Osteoblast (primary cell): ENCODE measurements around the gene SHC2. TPM values are rescaled to one million over a fixed set of nuclear protein-coding genes. Genes with fewer than 3 reads are reported as not detected.
"Not testable (repeated sequence)": the region's sequence is repeated elsewhere in the genome, so short reads cannot be mapped to it uniquely, and the experiment has no call there.

Source experiments
- DNase-seq: peaks from one replicate; pipeline ENCODE4 v3.0.0; 2011; ENCODE audit warnings: low spot score, mixed read lengths; ENCODE audit not compliant: insufficient read length; ENCODE audit errors: missing footprints
- H2AFZ ChIP-seq: 2 replicates; pipeline ENCODE4 v1.6.0; 2011; ENCODE audit warnings: mild to moderate bottlenecking, low read length
- H3K27ac ChIP-seq: 2 replicates; pipeline ENCODE4 v1.5.1; 2011; ENCODE audit warnings: mild to moderate bottlenecking, low read depth, low read length, moderate library complexity
- H3K27me3 ChIP-seq: 2 replicates; pipeline ENCODE4 v1.6.0; 2012; ENCODE audit warnings: mild to moderate bottlenecking, control low read depth, inconsistent platforms, low read length, moderate library complexity; ENCODE audit not compliant: insufficient read depth
- H3K36me3 ChIP-seq: 2 replicates; pipeline ENCODE4 v1.5.1; 2011; ENCODE audit warnings: mild to moderate bottlenecking, low read length, control low read depth, moderate library complexity; ENCODE audit not compliant: insufficient read depth
- H3K4me1 ChIP-seq: 2 replicates; pipeline ENCODE4 v1.5.1; 2011; ENCODE audit warnings: mild to moderate bottlenecking, low read length, control low read depth, moderate library complexity; ENCODE audit not compliant: insufficient read depth
- H3K4me2 ChIP-seq: 2 replicates; pipeline ENCODE4 v1.6.0; 2011; ENCODE audit warnings: mild to moderate bottlenecking, low read length; ENCODE audit not compliant: insufficient read depth
- H3K4me3 ChIP-seq: fragments of 200-600 bp; sonication (generic); 3 replicates; pipeline ENCODE4 v1.5.1; 2012; ENCODE audit warnings: mild to moderate bottlenecking, low read length, inconsistent platforms; ENCODE audit not compliant: insufficient read depth
- H3K79me2 ChIP-seq: 2 replicates; pipeline ENCODE4 v1.6.0; 2012; ENCODE audit warnings: mild to moderate bottlenecking, low read length, control low read depth, inconsistent platforms; ENCODE audit not compliant: insufficient read depth
- H3K9me3 ChIP-seq: 2 replicates; pipeline ENCODE4 v1.5.1; 2011; ENCODE audit warnings: low read depth, low read length, control low read depth
- H4K20me1 ChIP-seq: 2 replicates; pipeline ENCODE4 v1.6.0; 2012; ENCODE audit warnings: mild to moderate bottlenecking, low read length, control low read depth; ENCODE audit not compliant: insufficient read depth
- CTCF ChIP-seq: IDR thresholded peaks from 2 replicates; pipeline ENCODE4 v1.5.1; 2011; ENCODE audit warnings: mild to moderate bottlenecking, low read depth, low read length, moderate library complexity; ENCODE audit errors: extremely low read depth
- total RNA-seq: library from RNA; depleted of rRNA; stranded (reverse); fragments of >200 nt; gene quantifications from 2 replicates; pipeline ENCODE4 v1.2.3, GENCODE V29; 2012

SHC2 gene
- total RNA-seq, 1 donor = 0.36 TPM

- H3K36me3 ChIP-seq = no peaks in the 10 kb centered on the region
Observed at GRCh38 chr19:435056-435706, 25.7 kb downstream of the SHC2 start.

GRCh38 chr19:434152-434960 is 26.5 kb downstream of the SHC2 start:
- Histone ChIP-seq H2AFZ (no peak overlapping the region), H3K9me3 (no peaks in the 10 kb centered on the region), H3K4me2 (no peak overlapping the region), H3K27ac (no peak overlapping the region), H3K27me3 (no peaks in the 10 kb centered on the region), H3K4me3 (no peak overlapping the region), H3K79me2 (no peaks in the 10 kb centered on the region), H4K20me1 (no peaks in the 10 kb centered on the region), H3K4me1 (no peaks in the 10 kb centered on the region), H3K36me3 (no peaks in the 10 kb centered on the region)
- TF ChIP-seq CTCF = no peak
- no peak for DNase-seq

More at GRCh38 chr19:435056-435706, 25.7 kb downstream of the SHC2 start:
- no peak for DNase-seq
- Histone ChIP-seq H3K4me2 (no peak overlapping the region), H4K20me1 (no peaks in the 10 kb centered on the region), H2AFZ (no peak overlapping the region), H3K27me3 (no peaks in the 10 kb centered on the region), H3K4me3 (no peak overlapping the region), H3K9me3 (no peaks in the 10 kb centered on the region), H3K27ac (no peak overlapping the region), H3K79me2 (no peaks in the 10 kb centered on the region), H3K4me1 (no peaks in the 10 kb centered on the region)
- TF ChIP-seq CTCF = no peak

- H3K9me3 ChIP-seq = no peaks in the 10 kb centered on the region
- H3K27ac ChIP-seq = no peak overlapping the region
- no peaks in the 10 kb centered on the region for H3K4me1 ChIP-seq
- no peaks in the 10 kb centered on the region for H3K27me3 ChIP-seq
- H2AFZ ChIP-seq = no peak overlapping the region
- H3K36me3 ChIP-seq = no peaks in the 10 kb centered on the region
- H3K4me2 ChIP-seq = no peak overlapping the region
- no peaks in the 10 kb centered on the region for H3K79me2 ChIP-seq
- H3K4me3 ChIP-seq = no peak overlapping the region
- DNase-seq = no peak
- H4K20me1 ChIP-seq = no peaks in the 10 kb centered on the region
- no peak for TF ChIP-seq CTCF
Observed at GRCh38 chr19:430701-431100, 30.1 kb downstream of the SHC2 start.

GRCh38 chr19:428149-428548 is 32.7 kb downstream of the SHC2 start:
- no peaks in the 10 kb centered on the region for H3K9me3 ChIP-seq
- H3K36me3 ChIP-seq = no peaks in the 10 kb centered on the region
- no peak overlapping the region for H2AFZ ChIP-seq
- H3K4me2 ChIP-seq = no peak overlapping the region
- H3K27ac ChIP-seq = no peak overlapping the region
- DNase-seq = no peak
- no peaks in the 10 kb centered on the region for H3K27me3 ChIP-seq
- no peaks in the 10 kb centered on the region for H4K20me1 ChIP-seq
- no peaks in the 10 kb centered on the region for H3K79me2 ChIP-seq
- no peaks in the 10 kb centered on the region for H3K4me1 ChIP-seq
- no peak for TF ChIP-seq CTCF
- no peak overlapping the region for H3K4me3 ChIP-seq

GRCh38 chr19:427675-428074 is 33.2 kb downstream of the SHC2 start:
- H4K20me1 ChIP-seq, H3K27ac ChIP-seq, H3K4me3 ChIP-seq, H3K36me3 ChIP-seq, DNase-seq, H3K79me2 ChIP-seq, H3K4me2 ChIP-seq, H3K27me3 ChIP-seq, H3K9me3 ChIP-seq, H2AFZ ChIP-seq, H3K4me1 ChIP-seq: not testable (repeated sequence)
